Kidney (tissue), 14 donors: ENCODE results near the gene MAP3K14. TPM values are rescaled to one million over a fixed set of nuclear protein-coding genes. Genes with fewer than 3 reads are reported as not detected.

Experiments
- DNase-seq, 5 donors: peaks; one replicate each; pipeline ENCODE4 v3.0.0-alpha.2; 2013 to 2020
- FAIRE-seq: peaks from 2 replicates; lab custom pipeline; 2012; peaks lifted over from hg19 to GRCh38; lab: Jason Lieb, UNC
- H3K27ac ChIP-seq, 2 donors: one replicate each; pipeline ENCODE4 v1.7.0; 2013; ENCODE audit warnings: low read depth in 2 of 2, low read length in 2 of 2, inconsistent platforms in 1 of 2
- H3K27me3 ChIP-seq: one replicate; pipeline ENCODE4 v1.7.1; 2013; ENCODE audit warnings: low read length, inconsistent platforms; ENCODE audit not compliant: control insufficient read depth, insufficient read depth
- H3K36me3 ChIP-seq, 3 donors: one replicate each; pipeline versions ENCODE4 v1.7.0 to v1.7.1; 2013; ENCODE audit warnings: low read length in 3 of 3, control low read depth in 1 of 3, inconsistent platforms in 1 of 3; ENCODE audit not compliant: insufficient read depth in 3 of 3, control insufficient read depth in 2 of 3
- H3K4me1 ChIP-seq, 3 donors: one replicate each; pipeline versions ENCODE4 v1.7.0 to v1.7.1; 2013; ENCODE audit warnings: low read length in 3 of 3, inconsistent platforms in 1 of 3, low read depth in 1 of 3; ENCODE audit not compliant: control insufficient read depth in 2 of 3, insufficient read depth in 2 of 3
- H3K4me3 ChIP-seq, 3 donors: one replicate each; pipeline versions ENCODE4 v1.7.0 to v1.8.1; 2013; ENCODE audit warnings: low read length in 3 of 3, control low read depth in 1 of 3, inconsistent platforms in 1 of 3
- H3K9ac ChIP-seq, 3 donors: one replicate each; pipeline versions ENCODE4 v1.7.0 to v1.7.1; 2013; ENCODE audit warnings: low read length in 3 of 3, control low read depth in 1 of 3, inconsistent platforms in 1 of 3
- H3K9me3 ChIP-seq, 3 donors: one replicate each; pipeline versions ENCODE4 v1.7.0 to v1.7.1; 2013; ENCODE audit warnings: low read length in 3 of 3, control low read depth in 1 of 3, inconsistent platforms in 1 of 3; ENCODE audit not compliant: control insufficient read depth in 2 of 3, insufficient read depth in 1 of 3
- intact Hi-C: fragments of 100-400 bp; cut with DNase I; formaldehyde crosslinking; loops from one replicate; pipeline ENCODE4 v1.11.1; 2022
- polyA plus RNA-seq: library from polyadenylated mRNA; stranded (reverse); fragments of 350-450 nt; fragmentation: Illumina TruSeq; extraction: RNeasy Lipid Tissue Mini Kit (QIAGEN cat#74804); gene quantifications from one replicate; pipeline ENCODE4 v1.2.3, GENCODE V29; 2014; ENCODE audit warnings: low read depth, low replicate concordance; ENCODE audit not compliant: insufficient read depth
- total RNA-seq: library from RNA; stranded (reverse); fragmentation: NEBNext Ultra II Directional; extraction: Animal tissue kit (Norgen Biotek cat#: 25700); gene quantifications from one replicate; pipeline ENCODE4 v1.2.1, GENCODE V29; 2021
- TF ChIP-seq, protein P1 (sequence below): IDR thresholded peaks from 3 replicates; pipeline ENCODE4 v1.5.1; 2012; ENCODE audit warnings: mild to moderate bottlenecking, moderate library complexity, borderline replicate concordance; ENCODE audit not compliant: insufficient read depth; ENCODE audit errors: extremely low read depth
- donor health status: control.
- donor health status: control.
- donor health status: control.
- donor health status: control.
- donor health status: control.
- donor health status: DM: yes; HTN: yes; CAD: no.
- donor health status: Normal renal cell carcinoma (clear cell type).

The MAP3K14 gene
- total and polyA plus RNA-seq, 2 donors from 2014 or later: 7.6 to 24.5 TPM

DNA sequence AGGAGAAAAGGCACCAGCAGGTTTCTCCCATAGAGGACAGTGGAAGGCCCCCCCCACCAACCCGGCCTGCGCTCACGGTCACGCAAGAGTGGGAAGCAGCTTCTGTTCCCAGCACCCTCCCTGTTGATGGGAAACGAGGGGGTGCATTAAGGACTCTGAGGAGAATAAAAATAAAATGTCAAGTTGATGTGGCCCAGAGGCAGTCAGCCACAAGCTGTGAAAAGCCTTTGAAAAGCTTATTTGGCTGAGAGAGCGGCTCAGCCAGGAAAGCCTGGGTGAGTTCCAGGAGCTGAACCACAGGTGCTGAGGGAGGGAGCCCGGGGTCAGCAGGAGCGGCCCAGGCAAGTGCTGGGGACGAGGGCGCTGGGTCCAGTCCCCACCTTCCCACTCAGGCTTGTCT lies 28.0 kb downstream of the MAP3K14 start:
- H3K9me3 ChIP-seq: no peaks in the 10 kb centered on the region
- peaks cover 0 to 56% (median 47%) of the 10 kb centered on the region in 3 donors for H3K4me1 ChIP-seq
- H3K27me3 ChIP-seq: no peaks in the 10 kb centered on the region
- TF ChIP-seq, protein P1, sequence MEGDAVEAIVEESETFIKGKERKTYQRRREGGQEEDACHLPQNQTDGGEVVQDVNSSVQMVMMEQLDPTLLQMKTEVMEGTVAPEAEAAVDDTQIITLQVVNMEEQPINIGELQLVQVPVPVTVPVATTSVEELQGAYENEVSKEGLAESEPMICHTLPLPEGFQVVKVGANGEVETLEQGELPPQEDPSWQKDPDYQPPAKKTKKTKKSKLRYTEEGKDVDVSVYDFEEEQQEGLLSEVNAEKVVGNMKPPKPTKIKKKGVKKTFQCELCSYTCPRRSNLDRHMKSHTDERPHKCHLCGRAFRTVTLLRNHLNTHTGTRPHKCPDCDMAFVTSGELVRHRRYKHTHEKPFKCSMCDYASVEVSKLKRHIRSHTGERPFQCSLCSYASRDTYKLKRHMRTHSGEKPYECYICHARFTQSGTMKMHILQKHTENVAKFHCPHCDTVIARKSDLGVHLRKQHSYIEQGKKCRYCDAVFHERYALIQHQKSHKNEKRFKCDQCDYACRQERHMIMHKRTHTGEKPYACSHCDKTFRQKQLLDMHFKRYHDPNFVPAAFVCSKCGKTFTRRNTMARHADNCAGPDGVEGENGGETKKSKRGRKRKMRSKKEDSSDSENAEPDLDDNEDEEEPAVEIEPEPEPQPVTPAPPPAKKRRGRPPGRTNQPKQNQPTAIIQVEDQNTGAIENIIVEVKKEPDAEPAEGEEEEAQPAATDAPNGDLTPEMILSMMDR: no peak
- no peak for DNase-seq
- peak overlapping the region in 1 of 3 donors; percentile 29 for H3K9ac ChIP-seq
- H3K4me3 ChIP-seq: no peak overlapping the region
- no peak for FAIRE-seq
- intact Hi-C loops: no loop called here
- H3K27ac ChIP-seq: peak overlapping the region; percentile 61 to 67
- peaks cover 2 to 35% (median 17%) of the 10 kb centered on the region in 3 donors for H3K36me3 ChIP-seq

DNA sequence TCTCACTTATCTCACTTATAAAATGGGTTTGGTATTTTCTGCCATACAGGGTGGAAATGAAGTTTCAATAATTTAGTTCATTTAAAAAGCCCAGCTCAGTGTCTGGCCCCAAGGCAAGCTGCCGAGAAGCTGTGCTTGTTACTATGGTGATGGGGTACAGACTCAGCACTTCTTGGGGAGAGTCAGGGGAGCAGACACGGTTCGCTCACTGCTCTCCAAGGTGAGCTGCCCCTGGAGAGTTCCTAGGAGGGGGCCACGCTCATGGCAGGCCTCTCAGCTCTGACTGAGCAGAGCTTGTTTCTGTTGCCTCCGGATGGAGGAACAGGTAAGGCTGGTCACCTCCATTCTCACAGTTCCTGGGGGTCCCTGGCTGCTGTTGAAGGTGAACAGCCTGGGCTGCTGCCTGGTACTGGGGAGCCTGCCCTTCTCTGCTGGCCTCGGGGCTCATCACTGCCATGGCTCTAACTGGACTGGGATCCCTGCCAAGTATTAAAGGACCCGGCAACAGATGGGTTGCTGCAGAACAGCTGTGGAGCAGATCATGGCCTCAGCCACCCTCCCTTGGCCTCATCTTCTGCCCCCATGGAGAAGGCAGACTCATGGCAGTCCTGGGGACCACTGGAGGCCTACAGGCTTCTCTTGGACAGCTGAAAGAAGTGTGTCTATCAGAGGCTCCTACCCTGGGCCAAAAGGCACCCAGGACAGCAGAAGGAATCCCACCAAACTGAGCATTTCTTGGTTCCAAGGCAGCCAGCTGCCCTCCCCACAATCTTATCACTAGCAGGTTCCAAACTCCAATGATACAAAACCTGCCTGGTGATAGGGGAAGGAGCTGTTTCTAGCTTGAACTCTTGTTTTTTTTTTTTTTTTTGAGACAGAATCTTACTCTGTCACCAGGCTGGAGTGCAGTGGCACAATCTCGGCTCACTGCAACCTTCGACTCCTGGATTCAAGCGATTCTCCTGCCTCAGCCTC lies 29.0 kb downstream of the MAP3K14 start:
- intact Hi-C loops: no loop called here
- Histone ChIP-seq H3K36me3 (peaks cover 2 to 45% (median 26%) of the 10 kb centered on the region in 3 donors), H3K9me3 (no peaks in the 10 kb centered on the region), H3K4me1 (peaks cover 0 to 46% (median 37%) of the 10 kb centered on the region in 3 donors), H3K4me3 (no peak overlapping the region), H3K27me3 (no peaks in the 10 kb centered on the region), H3K27ac (peak overlapping the region; percentile 32 to 36), H3K9ac (peak overlapping the region in 1 of 3 donors; percentile 16)
- no peak for FAIRE-seq
- DNase-seq: no peak
- TF ChIP-seq, protein P1: no peak

DNA sequence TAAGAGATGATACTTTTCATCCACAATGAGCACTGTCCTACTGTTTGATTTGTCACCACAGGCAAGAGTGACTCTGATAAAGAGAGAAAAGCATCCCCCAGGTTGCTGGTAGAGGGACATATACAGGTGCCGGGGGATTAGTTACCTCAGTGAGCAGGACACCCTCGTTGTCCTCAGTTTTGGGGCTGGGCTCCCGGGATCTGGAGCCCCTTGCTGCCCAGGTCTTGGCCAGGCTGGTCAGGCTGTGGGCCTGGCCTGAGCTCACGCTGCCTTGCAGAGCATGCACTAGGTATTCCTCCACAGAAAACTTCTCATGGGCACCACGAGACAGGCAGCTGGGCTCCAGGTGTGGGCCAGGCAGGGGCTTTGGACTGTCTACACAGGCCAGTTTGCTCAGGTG lies 30.5 kb downstream of the MAP3K14 start:
- no peaks in the 10 kb centered on the region for H3K27me3 ChIP-seq
- H3K27ac ChIP-seq: no peak overlapping the region
- no peaks in the 10 kb centered on the region for H3K9me3 ChIP-seq
- peaks cover 0 to 33% (median 27%) of the 10 kb centered on the region in 3 donors for H3K4me1 ChIP-seq
- no peak overlapping the region for H3K4me3 ChIP-seq
- TF ChIP-seq, protein P1: no peak
- no peak for DNase-seq
- intact Hi-C loops: no loop called here
- peaks cover 2 to 49% (median 26%) of the 10 kb centered on the region in 3 donors for H3K36me3 ChIP-seq
- FAIRE-seq: no peak
- H3K9ac ChIP-seq: no peak overlapping the region
